ENCODE results near the gene CDAN1.
"Not testable (repeated sequence)": the region's sequence is repeated elsewhere in the genome, so short reads cannot be mapped to it uniquely, and the experiment has no call there.

Gene CDAN1

GRCh38 chr15:42707873-42708544 lies 28.9 kb downstream of the CDAN1 start:
- DNase-seq, result no peak

- no peak for DNase-seq
Measured at GRCh38 chr15:42707068-42707467, 29.9 kb downstream of the CDAN1 start.

GRCh38 chr15:42705336-42705735 lies 31.6 kb downstream of the CDAN1 start:
- DNase-seq, result no peak

GRCh38 chr15:42704492-42704926 lies 32.4 kb downstream of the CDAN1 start:
- peak; percentile 87 for DNase-seq

- DNase-seq, result no peak
Measured at GRCh38 chr15:42696626-42697025, 40.3 kb downstream of the CDAN1 start.

GRCh38 chr15:42695527-42696071 lies 41.3 kb downstream of the CDAN1 start:
- no peak for DNase-seq

- DNase-seq, result no peak
Measured at GRCh38 chr15:42694398-42694797, 42.5 kb downstream of the CDAN1 start.

- no peak for DNase-seq
Measured at GRCh38 chr15:42693942-42694341, 43.0 kb downstream of the CDAN1 start.

- no peak for DNase-seq
Measured at GRCh38 chr15:42693496-42693895, 43.4 kb downstream of the CDAN1 start.

GRCh38 chr15:42692997-42693396 lies 43.9 kb downstream of the CDAN1 start:
- no peak for DNase-seq

- DNase-seq, result no peak
Measured at GRCh38 chr15:42692536-42692935, 44.4 kb downstream of the CDAN1 start.

GRCh38 chr15:42691770-42692169 lies 45.2 kb downstream of the CDAN1 start:
- DNase-seq, result no peak

GRCh38 chr15:42691308-42691707 lies 45.6 kb downstream of the CDAN1 start:
- DNase-seq, result no peak

- DNase-seq, result no peak
Measured at GRCh38 chr15:42688301-42688700, 48.6 kb downstream of the CDAN1 start.

GRCh38 chr15:42687740-42688139 lies 49.2 kb downstream of the CDAN1 start:
- no peak for DNase-seq

GRCh38 chr15:42686281-42686680 lies 50.6 kb downstream of the CDAN1 start:
- DNase-seq, result no peak

- DNase-seq, result no peak
Measured at GRCh38 chr15:42681119-42681518, 55.8 kb downstream of the CDAN1 start.

- DNase-seq, result not testable (repeated sequence)
Measured at GRCh38 chr15:42680142-42680482, 56.8 kb downstream of the CDAN1 start.

GRCh38 chr15:42679285-42680141 lies 57.4 kb downstream of the CDAN1 start:
- DNase-seq, result no peak

GRCh38 chr15:42675021-42675420 lies 61.9 kb downstream of the CDAN1 start:
- DNase-seq, result no peak

- DNase-seq, result no peak
Measured at GRCh38 chr15:42674472-42674871, 62.5 kb downstream of the CDAN1 start.

All from NCI-H82 (cell line).